ENCODE data around the gene KHDRBS1. TPM values are rescaled to one million over a fixed set of nuclear protein-coding genes. Genes with fewer than 3 reads are reported as not detected.
A peak's percentile ranks its signal among the peaks of the same experiment; 100 is the strongest.

The KHDRBS1 gene
- total and polyA plus RNA-seq, 2 donors from 2014 or later: 66.9 to 121 TPM

DNA sequence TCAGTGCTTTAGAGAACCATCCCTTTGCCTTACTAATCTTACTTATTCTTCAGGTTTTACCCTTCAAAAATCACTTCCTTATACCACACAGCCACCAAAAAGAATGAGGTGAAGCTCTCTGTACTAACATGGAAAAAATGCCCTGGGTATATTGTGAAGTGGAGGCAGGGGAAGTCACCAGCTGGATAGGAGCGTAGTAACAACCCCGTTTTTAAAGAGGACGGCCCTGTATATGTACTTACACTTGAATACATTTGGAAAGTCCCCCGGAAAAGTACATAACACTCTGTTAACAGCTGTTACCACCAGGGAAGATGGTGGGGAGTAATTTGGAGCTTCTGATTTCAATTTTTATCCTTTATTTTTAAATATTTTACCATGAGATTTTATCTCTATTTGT, 28.2 kb upstream of the KHDRBS1 start:
- TF ChIP-seq, protein P1, sequence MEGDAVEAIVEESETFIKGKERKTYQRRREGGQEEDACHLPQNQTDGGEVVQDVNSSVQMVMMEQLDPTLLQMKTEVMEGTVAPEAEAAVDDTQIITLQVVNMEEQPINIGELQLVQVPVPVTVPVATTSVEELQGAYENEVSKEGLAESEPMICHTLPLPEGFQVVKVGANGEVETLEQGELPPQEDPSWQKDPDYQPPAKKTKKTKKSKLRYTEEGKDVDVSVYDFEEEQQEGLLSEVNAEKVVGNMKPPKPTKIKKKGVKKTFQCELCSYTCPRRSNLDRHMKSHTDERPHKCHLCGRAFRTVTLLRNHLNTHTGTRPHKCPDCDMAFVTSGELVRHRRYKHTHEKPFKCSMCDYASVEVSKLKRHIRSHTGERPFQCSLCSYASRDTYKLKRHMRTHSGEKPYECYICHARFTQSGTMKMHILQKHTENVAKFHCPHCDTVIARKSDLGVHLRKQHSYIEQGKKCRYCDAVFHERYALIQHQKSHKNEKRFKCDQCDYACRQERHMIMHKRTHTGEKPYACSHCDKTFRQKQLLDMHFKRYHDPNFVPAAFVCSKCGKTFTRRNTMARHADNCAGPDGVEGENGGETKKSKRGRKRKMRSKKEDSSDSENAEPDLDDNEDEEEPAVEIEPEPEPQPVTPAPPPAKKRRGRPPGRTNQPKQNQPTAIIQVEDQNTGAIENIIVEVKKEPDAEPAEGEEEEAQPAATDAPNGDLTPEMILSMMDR (IDR thresholded peaks at IDR 0.05; ENCODE audit: borderline replicate concordance, extremely low read depth, insufficient read depth): no peak

DNA sequence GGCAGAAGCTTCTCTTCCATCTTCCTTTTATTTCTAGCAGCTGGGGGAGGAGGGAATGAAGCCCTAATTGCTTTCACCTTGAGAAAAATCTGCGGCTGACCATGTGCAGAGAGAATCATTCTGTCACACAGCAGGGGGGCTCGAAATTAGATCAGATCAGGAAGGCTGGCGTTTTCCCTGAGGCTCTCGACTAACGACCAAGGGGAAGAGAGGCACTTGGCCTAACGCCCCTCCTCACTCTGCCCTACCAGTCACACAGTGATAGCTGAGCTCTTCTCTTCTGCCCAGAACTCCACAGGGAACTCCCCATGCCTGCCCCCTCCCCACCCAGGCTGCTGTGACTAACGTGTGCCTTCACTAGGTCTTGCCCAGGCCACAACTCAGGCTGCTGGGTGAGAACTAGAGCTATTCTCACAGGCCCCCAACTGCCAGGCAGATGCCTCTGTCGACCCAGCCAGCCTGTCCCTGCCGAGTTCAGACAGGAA, 26.5 kb upstream of the KHDRBS1 start:
- no peak overlapping the region for H3K9ac ChIP-seq (ENCODE audit: low read length in 3 of 3)
- H3K27ac ChIP-seq (ENCODE audit: low read depth in 2 of 2, low read length in 2 of 2): no peak overlapping the region
- H3K36me3 ChIP-seq (ENCODE audit: control insufficient read depth in 2 of 3, insufficient read depth in 3 of 3, low read length in 3 of 3): no peaks in the 10 kb centered on the region
- no peaks in the 10 kb centered on the region for H3K27me3 ChIP-seq (ENCODE audit: control insufficient read depth, insufficient read depth, low read length)
- no peaks in the 10 kb centered on the region for H3K9me3 ChIP-seq (ENCODE audit: control insufficient read depth in 2 of 3, insufficient read depth in 1 of 3, low read length in 3 of 3)
- DNase-seq: no peak
- no peak for FAIRE-seq
- TF ChIP-seq, protein P1 (IDR thresholded peaks at IDR 0.05; ENCODE audit: borderline replicate concordance, extremely low read depth, insufficient read depth): no peak
- intact Hi-C loops (cut with DNase I): no loop called here
- no peak overlapping the region for H3K4me3 ChIP-seq (ENCODE audit: low read length in 3 of 3)
- H3K4me1 ChIP-seq (ENCODE audit: control insufficient read depth in 2 of 3, insufficient read depth in 2 of 3, low read depth in 1 of 3, low read length in 3 of 3): no peaks in the 10 kb centered on the region

More for the DNA sequence above, 28.2 kb upstream of the KHDRBS1 start:
- no peak overlapping the region for H3K9ac ChIP-seq (ENCODE audit: low read length in 3 of 3)
- H3K9me3 ChIP-seq (ENCODE audit: control insufficient read depth in 2 of 3, insufficient read depth in 1 of 3, low read length in 3 of 3): no peaks in the 10 kb centered on the region
- H3K4me1 ChIP-seq (ENCODE audit: control insufficient read depth in 2 of 3, insufficient read depth in 2 of 3, low read depth in 1 of 3, low read length in 3 of 3): peaks cover 0 to 2% (median 2%) of the 10 kb centered on the region in 3 donors
- DNase-seq (peak in 1 of 5 donors; percentile 21), FAIRE-seq (no peak)
- H3K27me3 ChIP-seq (ENCODE audit: control insufficient read depth, insufficient read depth, low read length): no peaks in the 10 kb centered on the region
- H3K4me3 ChIP-seq (ENCODE audit: low read length in 3 of 3): no peak overlapping the region
- H3K36me3 ChIP-seq (ENCODE audit: control insufficient read depth in 2 of 3, insufficient read depth in 3 of 3, low read length in 3 of 3): no peaks in the 10 kb centered on the region
- H3K27ac ChIP-seq (ENCODE audit: low read depth in 2 of 2, low read length in 2 of 2): no peak overlapping the region
- intact Hi-C loops (cut with DNase I): no loop called here

DNA sequence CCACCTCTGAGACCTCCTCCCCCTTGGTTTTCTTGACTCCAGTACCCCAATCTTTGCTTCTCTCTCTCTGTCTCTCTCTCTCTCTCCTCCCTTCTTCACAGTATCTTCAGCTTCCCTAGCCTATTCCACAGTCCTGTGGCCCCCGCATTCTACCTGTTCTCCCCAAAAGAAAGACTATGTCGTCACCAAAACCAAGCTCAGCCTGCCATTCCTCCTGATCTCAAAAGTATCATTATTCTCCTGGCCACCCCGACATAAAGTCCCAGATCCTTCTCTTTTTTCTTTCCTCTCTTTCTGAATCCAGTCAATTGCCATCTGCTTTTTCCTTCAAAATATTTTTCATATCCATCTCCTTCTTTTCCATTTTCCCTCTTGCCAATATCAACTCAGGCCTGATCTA, 23.7 kb upstream of the KHDRBS1 start:
- H3K27me3 ChIP-seq (ENCODE audit: control insufficient read depth, insufficient read depth, low read length): no peaks in the 10 kb centered on the region
- H3K36me3 ChIP-seq (ENCODE audit: control insufficient read depth in 2 of 3, insufficient read depth in 3 of 3, low read length in 3 of 3): no peaks in the 10 kb centered on the region
- H3K4me1 ChIP-seq (ENCODE audit: control insufficient read depth in 2 of 3, insufficient read depth in 2 of 3, low read depth in 1 of 3, low read length in 3 of 3): no peaks in the 10 kb centered on the region
- H3K4me3 ChIP-seq (ENCODE audit: low read length in 3 of 3): no peak overlapping the region
- FAIRE-seq (no peak), DNase-seq (no peak)
- no peak overlapping the region for H3K27ac ChIP-seq (ENCODE audit: low read depth in 2 of 2, low read length in 2 of 2)
- intact Hi-C loops (cut with DNase I): no loop called here
- TF ChIP-seq, protein P1 (IDR thresholded peaks at IDR 0.05; ENCODE audit: borderline replicate concordance, extremely low read depth, insufficient read depth): no peak
- no peak overlapping the region for H3K9ac ChIP-seq (ENCODE audit: low read length in 3 of 3)
- no peaks in the 10 kb centered on the region for H3K9me3 ChIP-seq (ENCODE audit: control insufficient read depth in 2 of 3, insufficient read depth in 1 of 3, low read length in 3 of 3)

DNA sequence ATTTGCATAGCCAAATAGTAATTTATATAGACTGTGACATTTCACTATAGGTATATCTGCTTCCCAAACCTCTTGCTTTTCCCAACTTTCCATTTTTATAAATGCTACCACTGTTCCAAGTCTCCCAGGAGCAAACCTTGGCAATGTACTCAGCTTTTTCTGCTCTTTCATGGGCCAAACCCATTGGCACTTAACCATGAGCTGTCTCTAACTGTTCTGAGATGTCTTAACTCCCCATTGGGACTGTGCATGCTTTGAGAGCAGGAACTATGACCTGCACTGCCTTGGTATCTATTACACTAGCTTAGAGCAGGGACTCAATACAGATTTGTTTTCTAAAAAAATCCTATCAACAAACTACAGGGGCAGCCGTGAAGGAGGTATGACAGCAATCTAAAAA, 22.5 kb upstream of the KHDRBS1 start:
- FAIRE-seq: no peak
- DNase-seq: no peak
- H3K9me3 ChIP-seq (ENCODE audit: control insufficient read depth in 2 of 3, insufficient read depth in 1 of 3, low read length in 3 of 3): no peaks in the 10 kb centered on the region
- TF ChIP-seq, protein P1 (IDR thresholded peaks at IDR 0.05; ENCODE audit: borderline replicate concordance, extremely low read depth, insufficient read depth): no peak
- H3K9ac ChIP-seq (ENCODE audit: low read length in 3 of 3): no peak overlapping the region
- no peak overlapping the region for H3K4me3 ChIP-seq (ENCODE audit: low read length in 3 of 3)
- no peaks in the 10 kb centered on the region for H3K27me3 ChIP-seq (ENCODE audit: control insufficient read depth, insufficient read depth, low read length)
- no peak overlapping the region for H3K27ac ChIP-seq (ENCODE audit: low read depth in 2 of 2, low read length in 2 of 2)
- no peaks in the 10 kb centered on the region for H3K36me3 ChIP-seq (ENCODE audit: control insufficient read depth in 2 of 3, insufficient read depth in 3 of 3, low read length in 3 of 3)
- intact Hi-C loops (cut with DNase I): no loop called here
- no peaks in the 10 kb centered on the region for H3K4me1 ChIP-seq (ENCODE audit: control insufficient read depth in 2 of 3, insufficient read depth in 2 of 3, low read depth in 1 of 3, low read length in 3 of 3)

Measured in kidney (tissue), 14 donors.